HK-2 (cell line): ENCODE results near the gene HIP1.
"Not testable (repeated sequence)": the region's sequence is repeated elsewhere in the genome, so short reads cannot be mapped to it uniquely, and the experiment has no call there.

Source experiments
- DNase-seq: peaks from one replicate; pipeline ENCODE4 v3.0.0-alpha.2; 2018; ENCODE audit not compliant: unreplicated experiment

Gene HIP1

DNA sequence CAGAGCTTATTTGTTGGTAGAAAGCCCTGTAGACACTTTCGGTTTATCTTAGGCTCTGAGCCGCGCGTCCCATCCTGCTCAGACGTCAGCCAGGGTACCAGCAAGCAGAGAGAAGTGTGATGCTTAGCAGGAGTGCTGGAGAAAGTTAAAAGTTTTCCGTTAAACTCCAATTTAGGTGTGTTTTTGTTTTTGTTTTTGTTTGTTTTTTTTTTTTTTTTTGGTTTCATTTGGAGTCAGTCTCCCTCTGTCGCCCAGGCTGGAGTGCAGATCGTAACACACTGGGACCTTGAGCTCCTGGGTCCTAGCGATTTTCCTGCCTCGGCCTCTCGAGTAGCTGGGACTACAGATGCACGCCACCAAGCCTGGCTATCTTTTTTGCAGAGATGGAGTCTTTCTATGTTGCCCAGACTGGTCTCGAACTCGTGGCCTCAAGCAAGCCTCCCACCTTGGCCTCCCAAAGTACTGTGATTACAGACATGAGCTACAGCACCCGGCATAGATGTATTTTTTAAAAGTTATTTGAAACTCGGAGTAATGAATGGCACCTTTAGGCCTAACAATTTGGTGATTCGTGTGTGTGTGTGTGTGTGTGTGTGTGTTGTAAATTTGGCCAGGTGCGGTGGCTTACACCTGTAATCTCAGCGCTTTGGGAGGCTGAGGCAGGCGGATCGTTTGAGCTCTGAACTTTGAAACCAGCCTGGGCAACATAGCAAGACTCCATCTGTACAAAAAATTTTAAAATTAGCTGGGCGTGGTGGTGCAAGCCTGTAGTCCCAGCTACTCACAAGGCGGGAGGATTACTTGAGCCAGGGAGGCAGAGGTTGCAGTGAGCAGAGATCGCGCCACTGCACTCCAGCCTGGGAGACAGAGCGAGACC is 1.3 kb upstream of the HIP1 start:
- DNase-seq, result no peak

- peak; percentile 100 for DNase-seq
These were observed 444 bp upstream of the HIP1 start for GRCh38 chr7:75738975-75739795.

GRCh38 chr7:75737856-75738603 is 711 bp downstream of the HIP1 start:
- DNase-seq, result no peak

GRCh38 chr7:75735581-75736350 is 3.0 kb downstream of the HIP1 start:
- DNase-seq, result no peak

GRCh38 chr7:75734586-75735458 is 3.9 kb downstream of the HIP1 start:
- no peak for DNase-seq

- peak; percentile 76 for DNase-seq
These were observed 5.7 kb downstream of the HIP1 start for GRCh38 chr7:75732764-75733630.

DNA sequence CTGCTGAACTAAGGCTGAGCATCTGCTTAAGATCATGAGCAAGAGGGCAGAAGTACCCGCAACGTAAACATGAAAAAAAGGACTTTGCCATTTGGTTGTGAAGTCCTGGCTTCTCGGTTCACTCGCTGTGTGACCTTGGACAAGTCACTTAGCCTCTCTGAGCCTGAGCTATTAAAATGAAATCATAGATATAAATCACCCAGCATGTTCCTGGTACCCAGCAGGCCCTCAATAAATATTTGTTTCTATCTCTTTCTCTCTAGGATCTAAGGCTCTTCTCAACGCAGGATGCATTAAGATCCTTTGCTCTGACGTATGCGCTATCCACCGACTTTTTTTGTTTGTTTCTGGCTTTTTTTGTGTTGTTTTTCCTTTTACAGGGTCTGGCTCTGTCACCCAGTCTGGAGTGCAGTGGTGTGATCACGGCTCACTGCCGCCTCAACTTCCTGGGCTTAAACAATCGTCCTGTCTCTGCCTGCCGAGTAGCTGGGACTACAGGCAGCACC is 6.7 kb downstream of the HIP1 start:
- DNase-seq, result no peak

GRCh38 chr7:75729851-75730274 is 8.9 kb downstream of the HIP1 start:
- no peak for DNase-seq

DNA sequence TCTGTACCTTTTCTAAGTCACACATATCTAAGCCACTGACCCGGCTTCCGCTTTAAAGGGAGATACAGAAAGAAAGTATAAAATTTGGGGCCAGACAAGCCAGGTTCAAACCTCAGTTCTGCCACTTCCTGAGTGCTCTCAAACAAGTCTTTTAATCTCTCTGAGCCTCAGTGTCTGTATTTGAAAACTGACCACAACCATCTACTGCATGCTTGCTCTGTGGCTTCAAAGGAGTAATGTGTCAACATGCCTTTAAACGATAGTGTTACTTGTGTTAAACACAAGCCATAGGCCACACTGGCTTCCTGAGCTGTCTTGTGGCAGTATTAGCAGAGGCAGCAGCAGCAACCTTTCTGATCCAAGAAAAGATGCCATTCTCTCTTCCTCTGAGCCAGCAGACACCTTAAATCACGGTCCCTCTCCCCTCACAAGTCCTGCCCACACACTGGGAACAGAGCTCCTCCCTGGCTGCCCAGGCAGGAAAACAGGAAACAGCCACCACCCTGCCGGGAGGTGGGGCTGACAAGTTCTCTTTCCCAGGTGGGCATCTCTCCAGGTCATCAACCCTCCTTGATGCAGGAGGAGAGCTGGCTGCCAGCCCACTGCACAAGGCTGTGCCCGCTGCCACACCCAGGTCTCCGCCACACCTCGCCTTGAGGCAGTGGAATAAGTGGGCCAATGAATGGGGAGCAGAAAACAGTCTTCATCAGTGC is 10.7 kb downstream of the HIP1 start:
- DNase-seq, result peak; percentile 37

GRCh38 chr7:75727351-75727750 is 11.4 kb downstream of the HIP1 start:
- not testable (repeated sequence) for DNase-seq

DNA sequence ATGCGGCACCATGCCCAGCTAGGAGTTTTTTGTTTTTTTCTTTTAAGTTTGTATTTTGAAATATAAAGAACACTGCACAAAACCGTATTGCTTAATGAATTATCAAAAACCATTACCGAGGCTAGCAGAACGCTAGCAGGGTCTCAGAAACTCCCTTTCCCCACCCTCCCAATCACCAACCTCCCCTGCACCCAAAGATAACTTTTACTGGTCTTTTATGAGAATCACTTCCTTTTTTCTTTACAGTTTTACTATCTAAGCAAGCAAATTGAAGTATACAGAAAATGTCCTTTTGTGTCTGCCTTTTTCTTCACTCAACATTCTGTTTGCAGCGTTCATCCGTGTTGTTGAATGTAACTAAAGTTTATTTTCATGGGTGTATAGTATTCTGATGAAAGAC is 13.4 kb downstream of the HIP1 start:
- no peak for DNase-seq

- no peak for DNase-seq
These were observed 15.3 kb downstream of the HIP1 start for GRCh38 chr7:75723444-75723843.

DNA sequence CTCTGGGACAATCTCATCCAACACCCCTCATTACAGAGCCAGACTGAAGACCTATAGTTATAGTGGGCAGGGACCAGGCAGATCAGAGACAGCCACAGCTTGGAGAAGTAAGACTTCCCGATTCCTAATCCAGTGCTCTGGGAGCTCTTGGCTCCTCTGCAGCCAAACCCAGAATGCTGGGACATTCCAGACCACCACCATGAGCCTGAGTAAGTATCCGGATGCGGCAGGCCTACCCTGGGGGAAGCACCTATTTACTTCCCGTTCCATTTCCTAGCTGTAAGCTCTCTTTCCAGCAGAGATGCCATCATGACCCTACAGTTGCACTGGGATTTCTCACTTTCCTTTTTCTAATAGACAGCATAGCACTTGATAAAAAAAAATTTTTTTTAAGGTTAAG is 16.4 kb downstream of the HIP1 start:
- DNase-seq, result no peak

DNA sequence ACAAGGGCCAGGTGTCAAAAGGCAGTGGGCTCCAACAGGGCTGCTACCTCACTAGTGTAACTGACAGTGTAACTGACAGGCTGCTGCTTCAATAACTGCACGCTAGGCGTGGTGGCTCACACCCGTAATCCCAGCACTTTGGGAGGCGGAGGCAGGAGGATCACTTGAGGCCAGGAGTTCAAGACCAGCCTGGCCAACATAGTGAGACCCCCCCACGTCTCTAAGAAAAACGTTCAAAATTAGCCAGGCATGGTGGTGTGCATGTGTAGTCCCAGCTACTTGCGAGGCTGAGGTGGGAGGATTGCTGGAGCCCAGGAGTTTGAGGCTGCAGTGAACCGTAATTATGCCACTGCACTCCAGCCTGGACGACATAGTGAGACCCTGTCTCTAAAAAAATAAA is 16.8 kb downstream of the HIP1 start:
- DNase-seq, result not testable (repeated sequence)

DNA sequence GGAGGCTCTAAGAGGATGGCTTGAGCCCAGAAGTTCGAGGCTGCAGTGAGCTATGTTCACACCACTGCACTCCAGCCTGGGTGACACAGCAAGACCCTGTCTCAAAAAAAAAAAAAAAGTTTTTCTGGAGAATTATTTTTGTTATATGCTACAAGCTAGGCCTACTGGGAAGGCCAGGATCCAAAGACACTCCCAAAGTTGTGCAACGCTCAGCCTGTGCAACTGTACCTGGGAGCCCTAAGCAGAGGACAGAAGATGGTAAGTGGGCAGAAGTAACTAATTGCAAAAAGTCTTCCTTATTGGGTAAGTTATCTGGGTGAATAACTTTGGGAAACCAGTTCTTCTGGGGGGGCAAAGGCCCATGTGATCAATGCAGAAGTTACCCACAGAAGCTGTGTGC is 17.3 kb downstream of the HIP1 start:
- DNase-seq, result no peak

GRCh38 chr7:75719626-75720025 is 19.1 kb downstream of the HIP1 start:
- no peak for DNase-seq

- DNase-seq, result no peak
These were observed 20.2 kb downstream of the HIP1 start for GRCh38 chr7:75718390-75719031.

DNA sequence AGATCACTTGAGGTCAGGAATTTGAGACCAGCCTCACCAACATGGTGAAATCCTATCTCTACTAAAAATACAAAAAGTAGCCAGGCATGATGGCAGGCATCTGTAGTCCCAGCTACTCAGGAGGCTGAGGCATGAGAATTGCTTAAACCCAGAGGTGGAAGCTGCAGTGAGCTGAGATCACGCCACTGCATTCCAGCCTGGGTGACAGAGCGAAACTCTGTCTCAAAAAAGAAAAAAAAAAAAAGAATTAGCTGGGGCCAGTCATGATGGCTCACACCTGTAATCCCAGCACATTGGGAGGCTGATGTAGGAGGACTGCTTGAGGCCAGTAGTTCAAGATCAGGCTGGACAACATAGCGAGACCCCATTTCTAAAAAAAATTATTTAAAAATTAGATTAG is 21.0 kb downstream of the HIP1 start:
- not testable (repeated sequence) for DNase-seq
